Activated CD4-positive, CD25-positive, alpha-beta regulatory T cell treated with anti-CD3 and anti-CD28 coated beads, Interleukin-2, amount 50 U/mL, for 72 hours (primary cell): Measurements from ENCODE around the gene RIN3.

Source experiments
- DNase-seq: peaks from one replicate; pipeline ENCODE4 v3.0.0; 2021

Gene RIN3, protein sequence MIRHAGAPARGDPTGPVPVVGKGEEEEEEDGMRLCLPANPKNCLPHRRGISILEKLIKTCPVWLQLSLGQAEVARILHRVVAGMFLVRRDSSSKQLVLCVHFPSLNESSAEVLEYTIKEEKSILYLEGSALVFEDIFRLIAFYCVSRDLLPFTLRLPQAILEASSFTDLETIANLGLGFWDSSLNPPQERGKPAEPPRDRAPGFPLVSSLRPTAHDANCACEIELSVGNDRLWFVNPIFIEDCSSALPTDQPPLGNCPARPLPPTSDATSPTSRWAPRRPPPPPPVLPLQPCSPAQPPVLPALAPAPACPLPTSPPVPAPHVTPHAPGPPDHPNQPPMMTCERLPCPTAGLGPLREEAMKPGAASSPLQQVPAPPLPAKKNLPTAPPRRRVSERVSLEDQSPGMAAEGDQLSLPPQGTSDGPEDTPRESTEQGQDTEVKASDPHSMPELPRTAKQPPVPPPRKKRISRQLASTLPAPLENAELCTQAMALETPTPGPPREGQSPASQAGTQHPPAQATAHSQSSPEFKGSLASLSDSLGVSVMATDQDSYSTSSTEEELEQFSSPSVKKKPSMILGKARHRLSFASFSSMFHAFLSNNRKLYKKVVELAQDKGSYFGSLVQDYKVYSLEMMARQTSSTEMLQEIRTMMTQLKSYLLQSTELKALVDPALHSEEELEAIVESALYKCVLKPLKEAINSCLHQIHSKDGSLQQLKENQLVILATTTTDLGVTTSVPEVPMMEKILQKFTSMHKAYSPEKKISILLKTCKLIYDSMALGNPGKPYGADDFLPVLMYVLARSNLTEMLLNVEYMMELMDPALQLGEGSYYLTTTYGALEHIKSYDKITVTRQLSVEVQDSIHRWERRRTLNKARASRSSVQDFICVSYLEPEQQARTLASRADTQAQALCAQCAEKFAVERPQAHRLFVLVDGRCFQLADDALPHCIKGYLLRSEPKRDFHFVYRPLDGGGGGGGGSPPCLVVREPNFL

DNA sequence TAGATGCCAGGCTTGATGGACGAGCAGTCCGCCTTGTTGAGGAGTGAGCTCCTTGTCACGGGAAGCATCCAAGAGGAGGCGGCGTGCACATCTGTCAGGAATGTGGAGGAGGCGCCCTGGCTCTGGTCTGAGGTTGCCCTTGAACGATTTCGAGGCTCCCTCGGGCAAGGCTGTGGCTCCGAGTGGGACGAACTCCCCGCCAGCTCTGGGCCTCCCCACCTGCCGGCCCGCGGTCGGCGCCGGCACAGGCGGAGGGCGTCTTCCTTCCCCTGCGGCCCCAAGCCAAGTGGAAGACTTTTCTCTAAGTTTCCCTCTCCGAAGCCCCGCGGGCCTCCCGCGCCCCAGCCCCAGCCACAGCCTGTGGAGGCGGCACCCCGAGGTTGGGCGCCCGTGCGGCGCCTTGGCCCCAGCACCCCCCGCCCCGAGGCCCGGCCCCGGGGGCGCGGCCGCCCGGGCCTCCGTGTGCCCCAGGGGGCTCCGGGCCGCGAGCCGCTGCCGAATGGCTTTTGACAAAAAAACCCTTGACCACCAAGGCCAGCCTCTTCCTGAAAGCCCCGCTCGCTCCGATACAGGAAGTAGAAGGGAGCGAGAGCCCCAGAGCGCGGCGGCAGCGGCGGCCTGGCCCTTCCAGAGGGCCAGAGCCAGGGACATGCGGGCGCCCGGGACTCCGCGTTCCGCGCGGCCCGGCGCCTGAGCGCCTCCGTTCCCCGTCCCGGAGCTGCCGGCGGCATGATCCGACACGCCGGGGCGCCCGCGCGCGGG is at the start of gene RIN3:
TSS of gene RIN3 (plus strand) at position 578 of the 762 bp plus-strand sequence. CDS start at position 730, 152 bp downstream.
- DNase-seq, result peak; percentile 56

DNA sequence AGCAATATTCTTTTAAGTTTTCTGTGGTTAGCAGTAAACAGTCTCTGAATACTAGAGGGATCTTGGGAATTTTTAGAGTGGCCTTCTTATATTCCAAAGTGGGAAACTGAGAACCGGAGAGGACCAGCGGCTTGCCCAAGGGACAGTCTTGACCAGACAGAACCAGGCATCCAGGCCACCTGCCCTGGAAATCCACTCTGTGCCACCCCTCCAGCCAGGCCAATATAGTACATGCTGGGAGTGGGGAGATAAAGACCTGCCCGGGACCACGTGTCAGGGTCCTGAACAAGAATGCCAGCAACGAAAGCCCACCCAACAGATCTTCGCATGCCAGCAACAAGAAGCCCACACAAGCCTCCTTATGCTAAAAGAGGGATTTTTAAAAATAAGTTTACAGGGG is 49.4 kb upstream of the RIN3 start:
- DNase-seq, result no peak

DNA sequence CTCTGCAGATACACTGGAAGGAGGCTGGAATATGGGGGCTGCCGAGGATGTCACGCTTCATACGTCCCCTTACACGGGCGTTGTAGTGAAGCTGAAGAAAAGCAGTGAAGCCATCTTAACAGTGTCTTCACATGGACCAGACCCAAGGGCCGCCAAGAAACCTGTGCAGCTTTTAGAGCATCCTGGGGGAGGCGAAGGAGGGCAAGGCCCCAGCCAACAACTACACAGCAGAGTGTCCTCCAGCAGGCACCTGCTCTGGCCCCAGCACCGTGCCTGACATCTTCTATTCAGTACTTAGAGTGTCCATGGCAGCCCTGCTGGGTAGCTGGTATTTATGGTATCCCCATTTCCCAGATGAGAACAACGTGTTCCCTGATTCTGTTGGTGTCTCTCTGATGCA is 48.9 kb upstream of the RIN3 start:
- DNase-seq, result no peak

DNA sequence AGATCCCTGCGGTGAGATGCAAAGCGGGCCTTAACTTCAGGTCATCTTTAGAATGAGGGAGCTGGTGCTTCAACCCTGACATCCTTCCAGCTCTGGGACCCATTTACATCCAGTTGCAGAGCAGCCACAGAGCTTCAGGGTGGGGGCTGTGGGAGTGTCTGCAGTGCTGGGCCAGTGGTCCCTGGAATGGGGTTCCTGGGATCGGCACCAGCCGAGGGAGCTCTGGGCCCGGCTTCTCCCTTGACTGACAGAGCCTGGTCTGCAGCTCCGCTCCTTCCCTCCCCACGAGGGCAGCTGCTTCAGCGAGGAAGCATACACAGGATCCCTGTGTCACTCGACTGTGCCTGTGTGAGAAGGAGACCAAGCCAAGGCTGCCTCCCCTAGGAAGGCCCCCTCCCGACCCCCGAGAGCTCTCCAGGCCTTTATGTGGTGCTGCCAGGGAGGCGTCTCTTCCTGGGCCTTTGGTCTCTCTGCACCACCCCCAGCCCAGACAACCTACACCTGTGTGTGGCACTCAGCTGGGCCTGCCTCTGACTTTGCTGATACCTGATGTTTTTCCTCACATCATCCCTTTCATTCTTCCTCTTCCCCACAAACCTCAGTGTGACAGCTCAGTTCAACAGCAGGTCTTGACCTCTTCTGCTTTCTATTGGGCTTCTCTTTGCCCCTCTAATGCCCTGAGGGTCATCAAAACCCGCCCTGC is 48.1 kb upstream of the RIN3 start:
- DNase-seq, result no peak

DNA sequence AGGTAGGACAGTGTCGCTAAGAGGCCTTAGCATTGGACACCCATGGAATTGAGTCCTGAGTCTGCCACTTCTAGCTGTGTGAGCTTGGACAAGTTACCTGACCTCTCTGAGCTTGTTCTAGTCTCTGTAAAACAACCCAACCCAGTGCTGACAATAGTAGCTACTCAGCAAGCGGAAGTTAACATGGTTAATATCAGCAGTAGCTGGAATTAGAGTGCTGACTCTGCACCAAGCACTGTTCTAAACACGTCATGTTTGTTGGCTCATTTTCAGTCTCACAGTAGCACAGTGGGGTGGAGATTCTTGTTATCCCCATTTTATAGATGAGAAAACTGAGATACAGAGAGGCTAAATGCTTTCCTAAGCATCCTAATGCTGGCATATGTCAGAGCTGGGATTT is 47.5 kb upstream of the RIN3 start:
- no peak for DNase-seq

DNA sequence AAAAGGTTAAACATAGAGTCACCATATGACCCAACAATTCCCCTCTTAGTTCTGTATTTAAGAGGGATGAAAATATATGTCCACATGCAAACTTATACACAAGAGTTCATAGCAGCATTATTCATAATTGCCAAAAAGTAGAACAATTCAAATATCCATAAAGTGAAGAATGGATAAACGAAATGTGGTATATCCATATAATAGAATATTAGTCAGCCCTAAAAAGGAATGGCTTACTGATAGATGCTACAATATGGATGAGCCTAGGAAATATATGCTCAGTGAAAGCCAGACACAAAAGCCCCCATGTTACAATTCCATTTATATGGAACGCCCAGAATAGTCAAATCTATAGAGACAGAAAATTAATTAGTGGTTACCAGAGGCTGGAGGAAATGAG is 44.1 kb upstream of the RIN3 start:
- no peak for DNase-seq

DNA sequence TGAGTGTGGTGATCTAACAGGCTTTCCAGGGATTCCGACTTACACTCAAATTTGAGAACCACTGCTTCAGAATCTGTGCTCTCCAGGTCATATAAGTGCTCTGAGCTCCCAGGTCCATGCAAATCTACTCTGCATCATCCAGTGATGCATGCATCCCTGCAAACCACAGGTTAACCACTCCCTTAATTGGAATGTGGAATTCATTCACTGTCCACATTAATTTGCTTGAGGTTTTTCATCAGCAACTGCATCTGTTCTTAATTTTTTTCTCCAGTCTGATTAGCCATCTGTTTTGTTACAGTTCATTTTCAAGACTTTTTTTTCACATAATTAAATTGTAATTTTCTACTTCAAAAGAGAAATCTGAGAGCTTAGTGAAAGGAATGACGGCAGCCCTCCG is 43.4 kb upstream of the RIN3 start:
- DNase-seq, result no peak

DNA sequence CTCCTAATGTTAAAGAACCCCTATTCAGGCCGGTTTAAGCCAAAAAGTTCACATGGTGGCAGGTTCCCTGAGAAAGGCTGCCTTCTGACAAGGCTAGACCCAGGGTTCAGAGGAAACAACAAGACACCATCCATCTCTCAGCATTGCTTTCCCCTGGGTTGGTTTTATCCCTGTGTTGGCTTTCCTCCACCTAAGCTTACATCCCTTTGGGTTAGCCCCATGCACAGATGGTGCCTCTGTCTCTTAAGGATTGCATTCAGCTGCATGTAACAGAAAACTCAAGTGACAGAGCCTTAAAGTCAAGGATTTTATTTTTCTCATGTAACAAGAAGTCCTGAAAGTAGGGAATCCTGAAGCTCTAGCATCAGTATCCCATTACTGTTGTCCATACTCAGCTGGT is 42.8 kb upstream of the RIN3 start:
- no peak for DNase-seq

DNA sequence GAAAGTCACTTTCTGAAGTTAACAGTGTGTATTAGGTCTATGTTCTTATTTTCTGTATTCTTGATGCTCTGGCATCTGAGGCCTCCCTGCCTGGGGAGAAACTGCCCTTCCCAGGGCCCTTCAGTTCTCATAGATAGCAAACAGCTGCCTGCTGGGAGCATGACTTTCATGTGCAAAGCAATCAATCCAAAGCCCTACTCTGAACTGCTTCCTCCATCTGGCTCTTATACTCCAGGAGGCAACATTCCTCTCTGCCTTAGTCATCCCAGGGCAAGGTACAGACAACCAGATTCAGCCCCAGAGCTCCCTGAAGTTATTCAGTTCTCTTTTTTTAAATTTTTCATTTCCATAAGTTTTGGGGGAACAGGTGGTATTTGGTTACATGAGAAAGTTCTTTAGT is 41.7 kb upstream of the RIN3 start:
- DNase-seq, result no peak

DNA sequence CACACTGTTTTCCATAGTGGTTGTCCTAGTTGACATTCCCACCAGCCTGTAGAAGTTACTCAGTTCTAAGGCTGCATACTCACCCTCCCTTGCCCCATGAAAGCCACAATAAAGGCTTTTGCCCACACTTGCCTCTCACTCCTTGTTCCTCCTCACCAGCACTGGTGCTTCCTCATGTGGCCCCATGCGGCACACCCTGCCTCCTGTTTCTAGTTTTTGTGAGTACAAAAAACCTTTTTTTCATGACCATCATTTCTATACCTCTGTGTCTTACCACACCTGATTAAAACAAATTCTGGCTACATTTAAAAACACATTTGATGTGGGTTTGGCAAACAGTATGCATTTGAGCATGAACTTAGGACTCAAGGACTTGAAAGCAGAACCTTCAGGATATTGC is 40.7 kb upstream of the RIN3 start:
- no peak for DNase-seq

DNA sequence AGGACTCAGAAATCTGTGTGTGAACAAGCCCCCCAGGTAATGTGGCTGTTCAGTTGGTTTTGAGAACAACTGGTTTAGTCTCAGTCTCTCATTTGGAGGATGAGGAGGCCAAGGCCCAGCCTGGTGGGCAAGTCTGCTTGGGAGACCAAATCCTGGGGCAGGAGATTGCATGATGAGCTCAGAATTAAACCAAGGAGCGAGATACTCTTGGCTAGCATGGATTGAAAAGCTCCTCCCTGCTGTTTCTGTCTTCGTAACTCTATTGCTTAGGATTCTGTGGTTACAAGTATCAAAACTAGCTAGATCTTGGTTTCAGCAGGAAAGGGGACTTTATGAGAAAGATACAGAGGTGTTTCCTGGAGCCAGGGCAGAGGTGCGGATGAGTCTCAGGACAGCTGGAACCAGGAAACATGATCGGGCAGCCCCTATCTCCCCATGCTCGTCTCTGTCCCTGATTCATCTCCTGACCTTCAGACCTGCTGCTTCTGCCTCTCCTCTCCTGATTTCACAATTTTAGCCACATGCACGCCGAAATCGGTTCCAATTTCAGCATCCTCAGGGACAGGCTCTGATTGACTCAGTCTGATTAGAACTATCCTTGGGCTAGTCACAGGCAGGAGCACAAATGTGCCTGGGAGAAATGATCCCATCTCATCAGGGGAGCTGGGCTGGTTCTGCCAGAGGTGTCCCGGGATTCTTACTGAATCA is 40.2 kb upstream of the RIN3 start:
- no peak for DNase-seq

DNA sequence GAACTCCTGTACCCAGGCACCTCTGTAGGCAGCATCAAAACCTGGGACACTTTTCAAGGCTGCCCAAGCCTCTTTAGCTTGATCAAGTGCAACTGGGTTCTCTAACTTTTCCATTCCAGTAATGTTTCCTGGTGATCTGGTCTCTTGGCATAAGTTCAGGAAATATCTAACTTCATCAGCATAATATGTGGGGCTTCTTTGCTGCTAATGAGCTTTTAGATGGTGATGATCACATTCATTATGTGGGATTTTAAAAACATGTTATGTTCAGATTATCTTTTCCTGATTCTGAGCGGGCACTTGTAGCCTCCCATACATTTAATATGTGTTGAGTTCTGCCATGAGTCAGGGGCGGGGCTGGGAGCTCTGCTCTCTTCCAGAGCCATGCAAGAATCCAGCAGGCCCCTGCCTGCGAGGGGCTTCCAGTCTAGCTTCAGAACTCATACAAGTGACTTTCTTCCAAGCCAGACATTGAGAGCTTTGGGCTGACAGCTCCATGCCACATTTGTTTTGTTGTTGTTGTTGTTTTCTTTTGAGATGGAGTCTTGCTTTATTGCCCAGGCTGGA is 39.5 kb upstream of the RIN3 start:
- DNase-seq, result no peak

DNA sequence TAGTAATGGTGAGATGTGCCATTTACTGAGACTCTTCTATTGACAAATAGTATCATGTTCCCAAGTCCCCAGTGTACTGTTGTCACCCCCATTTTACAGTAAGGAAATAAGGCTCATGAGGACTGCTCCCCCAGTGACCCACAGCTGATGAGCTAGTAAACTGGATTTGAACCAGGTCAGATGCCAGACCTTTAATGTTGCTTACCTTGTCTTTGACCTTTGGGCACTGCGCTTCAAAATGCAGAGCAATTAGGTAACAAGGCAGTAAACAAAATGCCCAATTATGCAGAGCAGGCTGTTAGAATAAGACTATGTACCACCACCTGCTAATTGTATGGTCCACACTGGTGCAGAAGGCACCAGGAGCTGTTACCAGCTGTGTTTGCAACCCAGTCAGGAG is 38.5 kb upstream of the RIN3 start:
- no peak for DNase-seq

DNA sequence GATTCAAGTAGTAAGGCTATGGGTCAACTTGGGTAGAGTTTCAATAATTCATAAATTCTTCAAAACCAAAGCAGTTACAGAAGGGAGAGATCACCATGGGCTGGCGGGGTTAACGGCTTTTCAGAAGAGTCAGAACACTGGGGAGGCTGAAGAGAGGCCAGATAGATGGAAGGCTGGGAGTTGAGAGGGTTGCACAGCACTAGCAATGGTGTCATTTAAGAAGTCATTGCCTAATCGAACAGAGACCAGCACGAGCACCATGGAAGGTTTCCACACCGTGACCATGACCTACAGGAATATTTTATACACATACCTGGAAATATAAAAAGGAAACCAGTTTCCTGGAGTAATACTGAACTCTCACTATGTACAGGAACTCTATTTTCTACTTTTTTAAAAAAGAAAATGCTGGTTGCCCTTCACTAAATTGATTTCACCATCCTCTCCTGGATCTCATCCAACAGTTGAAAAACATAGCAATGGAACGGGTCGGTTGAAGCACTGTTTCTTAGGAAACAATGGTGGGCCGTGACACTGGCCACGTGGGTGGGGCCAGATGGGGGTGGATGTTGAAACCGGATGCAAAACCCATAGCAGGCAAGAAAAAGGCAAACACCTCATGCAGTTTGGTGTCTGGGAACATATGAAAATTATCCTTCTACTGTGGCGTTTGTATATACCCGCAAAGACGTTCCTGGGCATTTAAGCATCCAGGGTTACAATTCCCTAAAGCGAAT is 38.0 kb upstream of the RIN3 start:
- DNase-seq, result no peak

DNA sequence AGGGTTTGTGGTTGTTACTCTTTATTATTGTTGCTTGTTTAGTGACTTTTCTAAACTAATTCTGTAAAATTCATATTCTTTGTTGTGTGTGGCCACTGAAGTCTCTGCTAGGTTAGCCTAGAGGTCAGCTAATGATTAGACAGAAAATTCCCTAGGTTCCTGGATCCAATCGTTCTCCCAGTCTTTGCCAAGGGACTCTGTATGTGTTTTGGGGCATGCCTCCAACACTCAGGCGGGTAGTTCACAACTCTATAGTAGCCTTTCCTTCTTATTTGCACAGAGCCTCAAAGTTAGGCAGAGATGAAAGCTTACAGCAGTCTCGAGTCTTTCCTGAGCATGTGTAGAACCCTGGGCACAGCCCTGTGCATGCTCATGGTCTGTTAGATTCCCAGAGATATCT is 32.7 kb upstream of the RIN3 start:
- DNase-seq, result no peak

DNA sequence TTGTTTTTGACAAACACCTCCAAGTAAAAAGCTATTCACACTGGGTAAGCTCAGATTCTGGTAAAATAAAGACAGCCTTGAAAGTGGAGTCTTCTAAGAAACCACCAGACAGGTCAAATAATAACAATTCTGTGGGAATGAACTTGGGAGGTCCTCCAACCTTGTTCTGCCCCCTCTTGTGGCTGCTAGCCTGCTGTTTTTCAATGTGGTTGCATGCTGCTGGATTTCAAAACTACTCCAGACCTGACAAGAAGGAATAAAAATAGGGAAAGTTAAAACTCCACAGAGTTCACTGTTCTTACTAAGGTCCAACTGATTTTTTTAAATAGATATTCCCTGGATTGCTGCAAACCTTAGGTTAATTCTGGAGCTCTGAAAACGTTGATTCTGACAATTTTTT is 32.2 kb upstream of the RIN3 start:
- DNase-seq, result no peak

DNA sequence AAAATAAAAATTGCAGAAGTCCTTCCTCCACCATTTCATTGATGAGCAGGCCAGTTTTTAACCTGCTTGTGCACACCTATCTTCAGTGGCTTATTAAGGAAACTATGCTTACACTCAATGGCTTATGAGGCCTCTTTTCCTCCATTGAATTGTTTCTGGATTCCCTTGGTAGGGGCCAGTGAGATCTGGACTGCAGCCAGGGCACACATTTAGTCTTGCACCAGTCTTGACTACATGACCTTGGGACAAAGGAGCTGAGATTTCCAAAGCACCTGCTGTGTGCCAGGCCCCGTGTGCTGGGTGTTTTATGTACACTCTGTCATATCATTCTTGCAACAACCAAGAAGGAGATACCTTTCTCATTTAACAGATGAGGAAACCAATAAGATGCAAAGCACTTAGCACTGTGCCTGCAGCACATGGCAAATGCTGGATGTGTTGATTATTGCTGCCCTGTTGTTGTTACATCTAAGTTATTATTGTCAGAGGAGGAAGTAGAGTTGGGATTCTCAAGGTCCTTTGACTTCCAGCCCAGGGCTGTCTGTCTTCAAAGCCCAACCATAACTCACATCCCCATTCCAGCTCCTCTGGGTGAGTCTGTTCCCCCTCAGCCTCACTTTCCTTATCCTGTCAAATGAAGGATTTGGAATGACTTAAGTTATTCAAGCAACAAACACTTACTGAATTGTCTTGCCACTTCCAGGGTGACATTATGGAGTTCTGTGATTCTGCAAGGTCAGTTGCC is 31.6 kb upstream of the RIN3 start:
- DNase-seq, result no peak

DNA sequence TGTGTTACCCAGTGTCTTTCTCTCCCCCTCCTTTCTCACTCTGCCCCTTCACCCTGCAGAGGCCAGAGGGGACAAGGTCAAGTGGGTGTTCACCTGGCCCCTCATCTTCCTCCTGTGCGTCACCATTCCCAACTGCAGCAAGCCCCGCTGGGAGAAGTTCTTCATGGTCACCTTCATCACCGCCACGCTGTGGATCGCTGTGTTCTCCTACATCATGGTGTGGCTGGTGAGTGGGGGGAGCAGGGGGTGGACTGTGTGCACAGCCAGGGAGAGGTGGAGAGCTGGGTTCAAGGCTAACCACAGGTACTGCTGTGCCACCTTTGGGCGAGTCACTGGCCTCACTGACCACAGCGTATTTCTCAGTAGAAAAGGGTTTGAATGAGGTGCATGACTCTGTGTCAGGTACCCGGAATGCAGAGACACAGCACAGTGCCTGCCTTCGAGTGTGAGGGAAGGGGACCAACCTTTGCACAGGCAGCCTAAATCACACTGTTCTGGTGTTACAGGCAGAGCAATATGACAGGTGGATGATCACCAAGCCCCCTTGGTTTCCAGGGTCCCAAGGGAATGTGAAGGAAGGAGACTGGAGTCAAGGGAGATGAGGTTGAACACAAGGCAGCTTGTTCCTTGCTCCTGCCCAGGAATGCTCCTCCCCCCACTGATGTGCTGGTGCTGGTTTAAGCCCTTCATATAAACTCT is 30.8 kb upstream of the RIN3 start:
- DNase-seq, result no peak

DNA sequence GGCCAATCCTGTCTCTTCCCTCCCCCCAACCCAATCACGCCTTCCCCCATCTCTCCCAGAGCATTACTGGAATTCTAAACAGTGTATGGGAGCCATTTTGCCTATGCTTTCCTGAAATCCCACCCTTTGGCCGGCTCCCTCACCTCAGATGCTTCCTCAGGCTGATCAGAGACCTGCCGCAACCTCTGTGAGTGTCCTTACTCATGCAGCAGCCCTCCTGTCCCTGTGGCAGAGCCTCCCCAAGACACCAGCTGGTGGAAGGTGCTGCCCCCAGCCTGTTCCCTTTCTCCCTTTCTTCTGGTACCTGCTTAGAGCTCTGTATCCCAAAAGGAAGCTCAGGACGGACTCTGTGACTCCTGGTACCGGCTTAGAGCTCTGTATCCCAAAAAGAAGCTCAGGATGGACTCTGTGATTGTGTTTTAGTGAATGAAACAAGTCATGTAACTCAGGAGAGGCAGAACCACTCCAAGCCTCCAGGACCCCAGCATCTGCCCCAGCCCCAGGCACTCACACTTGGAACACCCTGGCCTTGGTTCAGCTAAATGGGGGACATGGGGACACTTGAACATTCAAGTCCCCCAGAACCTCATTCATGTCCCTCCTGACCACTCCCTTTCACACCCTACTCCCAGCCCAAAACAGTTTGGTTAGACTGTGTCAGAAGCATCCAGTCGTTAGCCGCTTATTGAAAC is 29.3 kb upstream of the RIN3 start:
- DNase-seq, result no peak
